DMS114 treated with DMSO at 0.1 percent for 48 hours (cell line): ENCODE measurements around the gene CGREF1.

ENCODE experiments used
- DNase-seq: peaks from one replicate; lab custom pipeline; 2025; ENCODE audit not compliant: unreplicated experiment; lab: John Stamatoyannopoulos, UW

CGREF1 gene

DNA sequence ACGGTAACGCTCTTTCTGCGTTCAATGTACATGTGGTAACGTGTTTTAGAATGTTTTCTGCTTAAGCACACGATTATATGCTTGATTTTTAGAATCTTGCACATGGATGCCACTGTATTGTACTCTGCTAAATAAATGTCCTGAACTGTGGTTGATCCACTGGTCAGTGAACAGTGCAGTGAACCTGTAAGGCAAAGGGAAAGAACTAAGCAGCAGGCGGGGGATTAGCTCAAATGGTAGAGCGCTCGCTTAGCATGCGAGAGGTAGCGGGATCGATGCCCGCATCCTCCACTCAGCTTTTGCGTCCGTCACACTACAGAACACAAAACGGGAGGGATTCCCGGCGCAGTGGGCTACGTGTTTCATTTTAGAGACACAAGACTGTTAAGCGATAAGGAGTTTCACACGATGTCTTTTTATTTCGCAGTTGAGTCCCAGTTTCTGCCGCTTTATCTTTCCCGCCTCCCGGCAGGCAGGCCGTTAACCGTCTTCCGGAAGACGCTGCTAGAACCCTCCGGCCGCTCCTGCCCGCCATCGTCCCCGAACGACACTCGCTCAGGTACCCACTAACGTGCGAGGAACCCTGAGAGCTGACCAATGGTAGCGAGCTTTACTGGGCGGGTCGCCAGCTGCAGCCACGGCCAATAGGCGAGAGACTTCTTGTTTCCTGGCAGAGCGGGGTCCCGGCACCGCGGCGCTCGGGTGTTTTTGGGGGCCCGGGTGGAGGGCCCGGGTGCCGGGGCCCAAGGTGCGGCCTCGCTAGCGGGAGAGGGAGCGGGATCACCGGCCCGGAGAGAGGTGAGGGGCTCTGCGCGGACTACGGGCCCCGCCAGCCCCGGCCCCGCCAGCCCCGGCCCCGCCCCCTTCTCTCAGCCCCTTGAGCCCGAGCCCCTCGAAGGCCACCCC lies 67.7 kb downstream of the CGREF1 start, which contains the start of gene AGBL5:
Gene AGBL5 (plus strand): TSS at position 673 of the 906 bp plus-strand sequence. CDS start 1,291 bp downstream, outside the sequence.
- DNase-seq: peak; percentile 89
